Right atrium auricular region (tissue), 2 donors: ENCODE results near the gene TCIRG1. TPM values are rescaled to one million over a fixed set of nuclear protein-coding genes. Genes with fewer than 3 reads are reported as not detected.

Source experiments
- DNase-seq: peaks from one replicate; pipeline ENCODE4 v3.0.0-alpha.2; 2019; ENCODE audit warnings: low spot score
- H3K27ac ChIP-seq, 2 donors: fragments of 200-600 bp; sonication (generic); 1 replicate in 1 of 2; 2 replicates in 1 of 2; pipeline ENCODE4 v1.5.1; 2016 to 2019
- H3K27me3 ChIP-seq, 2 donors: fragments of 200-600 bp; sonication (generic); one replicate each; pipeline versions ENCODE4 v1.5.1 to v1.6.0; 2017 to 2019
- H3K36me3 ChIP-seq: fragments of 200-600 bp; sonication (generic); one replicate; pipeline ENCODE4 v1.5.1; 2016
- H3K4me1 ChIP-seq, 2 donors: fragments of 200-600 bp; sonication (generic); one replicate each; pipeline versions ENCODE4 v1.5.1 to v1.6.0; 2017 to 2019
- H3K4me3 ChIP-seq, 2 donors: fragments of 200-600 bp; sonication (generic); 1 replicate in 1 of 2; 2 replicates in 1 of 2; pipeline ENCODE4 v1.5.1; 2017 to 2019; ENCODE audit warnings: mild to moderate bottlenecking in 1 of 2, moderate library complexity in 1 of 2
- H3K9me3 ChIP-seq, 2 donors: fragments of 200-600 bp; sonication (generic); one replicate each; pipeline ENCODE4 v1.5.1; 2019
- CTCF ChIP-seq, 2 donors: fragments of 200-600 bp; sonication (generic); IDR thresholded peaks; one replicate each; pipeline ENCODE4 v1.5.1; 2019; ENCODE audit warnings: antibody characterized with exemption in 2 of 2
- total RNA-seq, 2 donors: library from RNA; depleted of rRNA; stranded (reverse); fragments of >200 nt; gene quantifications; one replicate each; pipeline ENCODE4 v1.1.0, GENCODE V29; 2016

The TCIRG1 gene
- total RNA-seq, 2 donors from 2014 or later = 19.2 to 50.7 TPM

GRCh38 chr11:68066742-68067141 lies 27.9 kb downstream of the TCIRG1 start:
- Histone ChIP-seq H3K4me1 (no peaks in the 10 kb centered on the region), H3K4me3 (no peak overlapping the region), H3K27ac (no peak overlapping the region), H3K9me3 (no peaks in the 10 kb centered on the region), H3K27me3 (no peaks in the 10 kb centered on the region), H3K36me3 (peaks cover 68% of the 10 kb centered on the region)
- no peak for TF ChIP-seq CTCF (IDR thresholded peaks at IDR 0.05)
- DNase-seq = no peak

- Histone ChIP-seq H3K4me3 (no peak overlapping the region), H3K36me3 (peaks cover 68% of the 10 kb centered on the region), H3K27ac (no peak overlapping the region), H3K4me1 (no peaks in the 10 kb centered on the region), H3K9me3 (no peaks in the 10 kb centered on the region), H3K27me3 (no peaks in the 10 kb centered on the region)
- TF ChIP-seq CTCF (IDR thresholded peaks at IDR 0.05) = no peak
- DNase-seq = no peak
Measured at GRCh38 chr11:68067991-68068390, 29.2 kb downstream of the TCIRG1 start.

- Histone ChIP-seq H3K27ac (no peak overlapping the region), H3K4me1 (no peaks in the 10 kb centered on the region), H3K4me3 (no peak overlapping the region), H3K9me3 (no peaks in the 10 kb centered on the region), H3K36me3 (peaks cover 47% of the 10 kb centered on the region), H3K27me3 (no peaks in the 10 kb centered on the region)
- no peak for DNase-seq
- TF ChIP-seq CTCF (IDR thresholded peaks at IDR 0.05) = no peak
Measured at GRCh38 chr11:68071281-68072048, 32.6 kb downstream of the TCIRG1 start.

GRCh38 chr11:68074584-68075352 lies 35.9 kb downstream of the TCIRG1 start:
- H3K36me3 ChIP-seq = peaks cover 37% of the 10 kb centered on the region
- TF ChIP-seq CTCF (IDR thresholded peaks at IDR 0.05) = no peak
- no peaks in the 10 kb centered on the region for H3K27me3 ChIP-seq
- no peaks in the 10 kb centered on the region for H3K9me3 ChIP-seq
- DNase-seq = no peak
- H3K4me3 ChIP-seq = no peak overlapping the region
- peaks cover 0 to 7% of the 10 kb centered on the region in 2 donors for H3K4me1 ChIP-seq
- H3K27ac ChIP-seq = no peak overlapping the region

GRCh38 chr11:68076371-68077042 lies 37.7 kb downstream of the TCIRG1 start:
- Histone ChIP-seq H3K27ac (no peak overlapping the region), H3K4me3 (no peak overlapping the region), H3K9me3 (no peaks in the 10 kb centered on the region), H3K27me3 (no peaks in the 10 kb centered on the region), H3K36me3 (peaks cover 29% of the 10 kb centered on the region), H3K4me1 (peaks cover 0 to 7% of the 10 kb centered on the region in 2 donors)
- no peak for TF ChIP-seq CTCF (IDR thresholded peaks at IDR 0.05)
- no peak for DNase-seq
